22Rv1 (cell line): ENCODE results near the gene TLCD2.
"Not testable (repeated sequence)": the region's sequence is repeated elsewhere in the genome, so short reads cannot be mapped to it uniquely, and the experiment has no call there.

ENCODE experiments used
- H3K27ac ChIP-seq: fragments of 450-650 bp; 2 replicates; pipeline ENCODE4 v1.5.1; 2017
- CTCF ChIP-seq: fragments of 450-650 bp; IDR thresholded peaks from 2 replicates; pipeline ENCODE4 v1.5.1; 2017; ENCODE audit warnings: mild to moderate bottlenecking
- ZFX ChIP-seq: fragments of 450-650 bp; IDR thresholded peaks from 2 replicates; pipeline ENCODE4 v1.6.1; 2017; ENCODE audit warnings: antibody characterized with exemption, borderline replicate concordance

The TLCD2 gene

GRCh38 chr17:1686086-1686485, 24.1 kb downstream of the TLCD2 start:
- no peak for TF ChIP-seq CTCF
- TF ChIP-seq ZFX: no peak
- H3K27ac ChIP-seq: no peak overlapping the region

GRCh38 chr17:1684378-1685189, 25.6 kb downstream of the TLCD2 start, which contains the start of gene PRPF8:
TSS of gene PRPF8 (minus strand) at chr17:1684867. CDS start at chr17:1684571, 296 bp downstream.
- no peak for TF ChIP-seq ZFX
- no peak for TF ChIP-seq CTCF
- H3K27ac ChIP-seq: peak within 1 kb of the TSS; percentile 85

- peak overlapping the region; percentile 85 for H3K27ac ChIP-seq
- no peak for TF ChIP-seq CTCF
- TF ChIP-seq ZFX: no peak
These were observed 26.7 kb downstream of the TLCD2 start for GRCh38 chr17:1683459-1683858.

GRCh38 chr17:1676401-1676800, 33.8 kb downstream of the TLCD2 start:
- H3K27ac ChIP-seq: no peak overlapping the region

GRCh38 chr17:1673041-1673785, 37.0 kb downstream of the TLCD2 start:
- no peak overlapping the region for H3K27ac ChIP-seq

More at GRCh38 chr17:1676401-1676800, 33.8 kb downstream of the TLCD2 start:
- no peak for TF ChIP-seq ZFX
- TF ChIP-seq CTCF: no peak

GRCh38 chr17:1663934-1664333, 46.2 kb downstream of the TLCD2 start:
- H3K27ac ChIP-seq: not testable (repeated sequence)

More at GRCh38 chr17:1673041-1673785, 37.0 kb downstream of the TLCD2 start:
- TF ChIP-seq CTCF: no peak
- no peak for TF ChIP-seq ZFX

GRCh38 chr17:1661045-1661444, 49.1 kb downstream of the TLCD2 start:
- H3K27ac ChIP-seq: no peak overlapping the region
- TF ChIP-seq CTCF: no peak
- TF ChIP-seq ZFX: no peak
